HG02840 (cell line): Measurements from ENCODE around the gene ZNF560.

Source experiments
- ATAC-seq: cut with Tn5 transposase; IDR thresholded peaks from one replicate; pipeline ENCODE4 v1.9.1; 2021; ENCODE audit warnings: mild to moderate bottlenecking, moderate library complexity, moderate number of reproducible peaks; ENCODE audit not compliant: unreplicated experiment, low FRiP score

ZNF560 gene

DNA sequence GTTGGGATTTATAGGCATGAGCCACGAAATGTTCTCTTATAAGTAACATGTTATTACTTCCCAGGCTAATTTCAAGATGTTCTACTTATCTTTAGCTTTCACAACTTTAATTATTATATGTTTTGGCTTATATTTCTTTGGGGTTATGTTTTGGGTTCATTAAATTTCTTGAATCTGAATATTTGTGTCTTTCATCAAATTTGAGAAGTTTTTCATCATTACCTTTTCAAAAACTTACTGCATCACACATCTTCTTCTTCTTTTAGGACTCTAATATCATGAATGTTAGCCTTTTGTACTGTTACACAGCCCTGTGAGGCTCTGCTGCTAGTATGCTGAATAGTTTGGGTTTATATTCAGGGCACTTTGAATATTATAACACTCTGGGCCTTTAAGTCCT, 53.4 kb downstream of the ZNF560 start:
- ATAC-seq, result no peak

DNA sequence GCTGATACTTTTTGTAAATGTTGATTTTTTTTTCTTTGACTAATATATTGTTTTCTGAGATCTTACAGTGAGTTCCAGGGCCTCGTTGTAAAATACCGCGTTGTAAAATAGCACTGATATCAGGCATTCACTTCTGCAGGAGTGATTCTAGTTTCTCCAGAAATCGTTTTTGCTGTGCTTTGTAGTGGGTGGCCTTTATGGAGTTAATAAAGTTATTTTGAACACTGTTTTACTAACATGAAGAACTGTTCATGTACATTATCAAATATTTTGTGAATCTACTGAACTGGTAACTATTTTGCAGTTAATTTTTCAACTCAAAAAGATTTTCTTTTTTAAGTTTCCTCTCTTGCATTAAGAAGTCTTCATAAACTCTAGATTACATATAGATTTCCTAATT, 62.1 kb downstream of the ZNF560 start:
- no peak for ATAC-seq

DNA sequence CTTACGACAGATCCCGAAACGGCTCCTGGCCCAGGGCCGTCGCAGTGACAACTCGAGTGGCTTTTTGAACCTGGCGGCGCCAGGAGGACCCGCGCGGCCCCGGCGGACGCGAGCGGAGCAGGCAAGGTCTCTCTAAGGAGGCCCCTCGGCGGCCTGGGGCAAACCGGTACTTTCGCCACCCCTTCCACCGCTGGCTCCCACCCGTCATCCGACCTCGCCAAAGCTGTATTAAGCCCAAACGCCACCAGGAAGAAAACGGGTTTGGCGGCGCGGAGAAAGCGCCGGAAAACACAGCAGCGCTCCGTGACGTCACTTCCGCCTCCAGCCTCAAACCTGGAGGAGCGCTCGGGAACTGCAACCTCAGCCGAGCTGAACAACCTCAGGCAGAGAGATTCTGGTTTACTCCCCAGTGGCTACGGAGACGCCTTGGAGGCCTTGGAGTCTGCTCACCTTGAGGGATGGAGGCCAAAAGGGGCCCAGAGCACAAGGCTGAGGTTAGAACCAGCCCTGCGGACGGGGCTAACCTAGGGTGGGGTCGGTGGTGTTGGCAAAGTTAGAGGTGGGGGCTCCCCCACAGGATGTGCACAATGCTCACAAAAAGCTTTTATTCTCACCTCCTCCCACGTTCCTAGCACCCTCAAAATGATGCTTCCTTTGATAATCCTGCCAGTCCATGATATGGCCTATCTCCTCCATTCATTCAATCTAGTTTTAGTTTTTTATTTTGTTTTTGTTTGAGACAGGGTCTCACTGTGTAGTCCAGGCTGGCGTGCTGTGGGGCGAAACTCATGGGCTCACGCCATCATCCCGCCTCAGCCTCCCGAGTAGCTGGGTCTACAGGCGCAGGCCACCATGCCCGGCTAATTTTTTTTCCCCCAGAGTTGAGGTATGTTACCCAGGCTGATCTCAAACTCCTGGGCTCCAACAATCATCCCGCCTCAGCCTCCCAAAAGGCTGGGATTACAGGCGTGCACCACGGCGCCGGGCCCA, 62.8 kb downstream of the ZNF560 start, which contains the start of gene ZNF266:
Gene ZNF266, minus strand, starts transcription at position 295 of the 990 bp plus-strand sequence. CDS start 15,484 bp downstream, outside the sequence.
- peak; percentile 93 for ATAC-seq

DNA sequence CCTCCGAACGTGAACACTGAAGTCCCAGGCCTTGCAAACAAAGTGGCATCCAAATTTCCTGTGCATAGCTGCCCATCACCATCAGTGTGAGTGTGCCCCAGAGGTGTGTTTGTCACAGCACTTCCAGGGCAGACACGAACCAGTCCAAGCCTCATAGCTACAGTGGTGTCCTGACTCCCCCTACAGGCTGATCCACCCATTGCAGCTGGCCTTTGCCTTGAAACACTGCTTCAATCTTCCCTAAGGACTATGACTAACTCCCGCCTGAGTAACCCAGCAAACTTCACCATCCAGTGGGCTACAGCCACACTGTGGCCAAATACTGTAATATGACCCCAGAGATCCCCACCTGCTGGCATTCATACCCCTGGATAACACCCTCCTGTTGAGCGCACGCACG, 66.9 kb downstream of the ZNF560 start:
- ATAC-seq, result no peak

DNA sequence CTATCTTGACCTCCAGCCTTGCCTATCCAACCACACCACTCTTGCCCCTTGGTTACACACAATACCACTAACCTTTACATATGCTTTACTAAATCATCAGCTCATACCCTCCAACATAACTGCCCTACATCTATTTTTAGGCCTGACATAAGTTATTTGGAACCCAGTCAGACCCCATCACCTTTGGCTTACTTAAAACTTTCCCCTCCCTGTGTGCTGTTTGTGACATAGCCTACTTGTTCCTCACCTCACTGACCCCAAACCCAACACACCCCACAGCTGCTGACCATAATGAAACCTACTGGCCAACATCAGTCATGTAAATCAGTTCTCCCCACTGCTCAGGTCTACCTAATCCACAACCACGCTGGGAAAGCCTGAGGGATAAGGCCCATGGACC, 68.0 kb downstream of the ZNF560 start:
- no peak for ATAC-seq

DNA sequence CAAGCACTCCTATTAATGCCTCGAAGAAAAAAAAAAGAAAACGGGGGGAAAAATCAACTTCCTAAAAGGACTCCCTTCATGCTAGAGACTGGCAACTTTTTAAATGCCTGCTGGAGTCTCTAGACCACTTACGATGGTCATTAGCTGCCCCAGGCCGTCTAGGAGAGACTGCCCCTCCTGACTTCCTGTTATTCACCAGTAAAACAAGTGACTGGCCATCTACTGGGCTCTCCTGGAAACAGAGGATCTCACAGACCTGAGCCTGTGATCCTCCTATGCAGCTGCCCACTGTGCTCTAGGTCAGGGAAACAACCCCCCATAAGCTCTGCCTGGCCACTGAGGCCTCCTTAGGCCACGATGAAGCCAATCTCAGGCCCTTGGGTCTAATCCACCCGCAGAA, 70.5 kb downstream of the ZNF560 start:
- no peak for ATAC-seq
